HUES48 (cell line): ENCODE measurements around the gene GPR27.
A peak's percentile ranks its signal among the peaks of the same experiment; 100 is the strongest.

ENCODE experiments used
- H3K27ac ChIP-seq: one replicate; pipeline ENCODE4 v1.7.0; 2013; ENCODE audit warnings: low read depth, low read length, inconsistent platforms
- H3K27me3 ChIP-seq: 2 replicates; pipeline ENCODE4 v1.6.1; 2013; ENCODE audit warnings: mild to moderate bottlenecking, low read length; ENCODE audit not compliant: control insufficient read depth, insufficient read depth
- H3K36me3 ChIP-seq: 2 replicates; pipeline ENCODE4 v1.6.1; 2013; ENCODE audit warnings: low read length; ENCODE audit not compliant: control insufficient read depth, insufficient read depth
- H3K4me1 ChIP-seq: 2 replicates; pipeline ENCODE4 v1.6.1; 2013; ENCODE audit warnings: mild to moderate bottlenecking, low read length; ENCODE audit not compliant: control insufficient read depth, insufficient read depth
- H3K4me3 ChIP-seq: 2 replicates; pipeline ENCODE4 v1.5.1; 2013; ENCODE audit warnings: mild to moderate bottlenecking, low read depth, low read length
- H3K9ac ChIP-seq: 2 replicates; pipeline ENCODE4 v1.6.1; 2013; ENCODE audit warnings: mild to moderate bottlenecking, low read depth, low read length, moderate library complexity
- H3K9me3 ChIP-seq: 2 replicates; pipeline ENCODE4 v1.6.1; 2013; ENCODE audit warnings: low read length; ENCODE audit not compliant: control insufficient read depth, insufficient read depth

Gene GPR27

GRCh38 chr3:71753701-71754609 is at the start of gene GPR27:
TSS of gene GPR27 (plus strand) at chr3:71753855. CDS start at chr3:71754050, 195 bp downstream.
- Histone ChIP-seq H3K27ac (no peak within 1 kb of the TSS), H3K36me3 (no peaks in the 10 kb centered on the region), H3K4me3 (peak within 1 kb of the TSS; percentile 80), H3K9ac (peak within 1 kb of the TSS; percentile 67; the same call in 1 of the 2 replicates), H3K9me3 (no peaks in the 10 kb centered on the region), H3K27me3 (peaks cover 42% of the 10 kb centered on the region), H3K4me1 (peaks cover 26% of the 10 kb centered on the region)

GRCh38 chr3:71704915-71705314 is 48.7 kb upstream of the GPR27 start:
- peaks cover 10% of the 10 kb centered on the region; the same call in 1 of the 2 replicates for H3K36me3 ChIP-seq
- no peaks in the 10 kb centered on the region for H3K27me3 ChIP-seq
- H3K9ac ChIP-seq: no peak overlapping the region
- H3K9me3 ChIP-seq: no peaks in the 10 kb centered on the region
- H3K27ac ChIP-seq: no peak overlapping the region
- no peak overlapping the region for H3K4me3 ChIP-seq
- peaks cover 14% of the 10 kb centered on the region for H3K4me1 ChIP-seq

- Histone ChIP-seq H3K27me3 (no peaks in the 10 kb centered on the region), H3K9ac (no peak overlapping the region), H3K4me3 (no peak overlapping the region)
These were observed 48.0 kb upstream of the GPR27 start for GRCh38 chr3:71705681-71706080.

DNA sequence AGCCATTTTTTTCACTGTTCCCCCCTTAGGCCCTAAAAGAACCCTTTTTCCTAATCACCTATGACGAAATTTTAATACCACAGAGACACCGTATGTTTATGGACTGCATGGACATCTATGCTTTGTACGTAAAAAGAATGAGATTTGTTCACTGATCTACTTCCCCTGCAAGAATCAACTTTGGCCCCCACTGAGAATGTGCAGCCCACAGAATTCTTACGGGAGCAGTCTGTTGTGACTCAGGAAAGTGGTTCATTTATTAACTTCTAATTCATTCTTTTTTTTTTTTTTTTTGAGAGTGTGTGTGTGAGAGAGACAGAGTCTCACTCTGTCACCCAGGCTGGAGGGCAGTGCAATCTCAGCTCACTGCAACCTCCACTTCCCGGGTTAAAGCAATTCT is 46.1 kb upstream of the GPR27 start:
- Histone ChIP-seq H3K36me3 (peaks cover 10% of the 10 kb centered on the region), H3K9ac (no peak overlapping the region), H3K27me3 (no peaks in the 10 kb centered on the region), H3K27ac (no peak overlapping the region), H3K4me1 (peaks cover 14% of the 10 kb centered on the region), H3K4me3 (no peak overlapping the region), H3K9me3 (no peaks in the 10 kb centered on the region)

More at GRCh38 chr3:71705681-71706080, 48.0 kb upstream of the GPR27 start:
- H3K4me1 ChIP-seq: peaks cover 14% of the 10 kb centered on the region
- H3K36me3 ChIP-seq: peaks cover 13% of the 10 kb centered on the region
- H3K27ac ChIP-seq: no peak overlapping the region
- no peaks in the 10 kb centered on the region for H3K9me3 ChIP-seq

- Histone ChIP-seq H3K4me3 (no peak overlapping the region), H3K4me1 (peaks cover 10% of the 10 kb centered on the region), H3K27ac (no peak overlapping the region), H3K36me3 (peaks cover 10% of the 10 kb centered on the region), H3K27me3 (no peaks in the 10 kb centered on the region), H3K9me3 (no peaks in the 10 kb centered on the region), H3K9ac (no peak overlapping the region)
These were observed 45.1 kb upstream of the GPR27 start for GRCh38 chr3:71708476-71709105.

GRCh38 chr3:71709908-71710511 is 43.6 kb upstream of the GPR27 start:
- Histone ChIP-seq H3K36me3 (peaks cover 10% of the 10 kb centered on the region), H3K4me3 (no peak overlapping the region), H3K9ac (no peak overlapping the region), H3K4me1 (no peaks in the 10 kb centered on the region), H3K27ac (no peak overlapping the region), H3K9me3 (no peaks in the 10 kb centered on the region), H3K27me3 (no peaks in the 10 kb centered on the region)

- Histone ChIP-seq H3K36me3 (peaks cover 10% of the 10 kb centered on the region), H3K9ac (no peak overlapping the region), H3K4me1 (no peaks in the 10 kb centered on the region), H3K9me3 (no peaks in the 10 kb centered on the region), H3K27ac (no peak overlapping the region), H3K4me3 (no peak overlapping the region), H3K27me3 (no peaks in the 10 kb centered on the region)
These were observed 42.7 kb upstream of the GPR27 start for GRCh38 chr3:71710906-71711494.

DNA sequence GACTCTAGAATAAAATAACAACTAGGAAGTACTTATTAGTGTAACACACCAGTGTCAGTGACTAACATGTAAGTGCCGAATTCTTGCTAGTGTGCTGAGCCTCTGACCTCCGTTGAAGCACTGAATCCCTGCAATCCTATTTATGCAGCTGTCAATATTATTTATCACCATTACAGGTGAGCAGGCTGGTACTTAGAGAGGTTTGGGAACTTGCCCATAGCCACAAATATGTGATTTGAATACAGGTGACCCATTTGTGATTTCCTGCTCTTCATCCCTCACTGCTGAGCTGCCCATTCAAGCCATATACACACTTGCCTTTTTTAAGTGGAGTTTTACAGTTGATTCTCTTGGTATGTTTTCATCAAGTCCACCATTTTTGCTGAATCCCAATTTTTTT is 40.6 kb upstream of the GPR27 start:
- Histone ChIP-seq H3K4me3 (no peak overlapping the region), H3K4me1 (no peaks in the 10 kb centered on the region), H3K27me3 (no peaks in the 10 kb centered on the region), H3K9me3 (no peaks in the 10 kb centered on the region), H3K27ac (no peak overlapping the region), H3K9ac (no peak overlapping the region), H3K36me3 (peaks cover 8% of the 10 kb centered on the region)

DNA sequence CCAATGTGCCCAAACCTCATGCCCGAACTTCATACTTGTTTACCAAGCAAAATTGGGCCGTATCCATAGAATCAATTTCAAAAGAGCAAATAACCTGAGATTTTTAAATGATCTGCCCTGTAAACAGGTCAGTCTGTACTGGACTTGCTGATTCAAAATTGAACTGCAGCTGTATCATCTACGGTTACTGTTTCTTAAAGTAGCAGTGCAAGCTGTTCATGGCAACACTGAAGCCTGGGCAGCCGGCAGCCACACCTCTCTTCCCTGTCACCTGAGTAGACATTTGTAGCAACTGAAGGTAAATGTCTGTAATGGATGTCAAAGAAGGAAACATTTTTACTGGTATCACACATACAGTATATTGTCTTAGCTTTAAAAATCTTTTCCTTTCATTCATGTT is 39.1 kb upstream of the GPR27 start:
- no peaks in the 10 kb centered on the region for H3K4me1 ChIP-seq
- H3K9ac ChIP-seq: no peak overlapping the region
- H3K4me3 ChIP-seq: no peak overlapping the region
- peaks cover 6% of the 10 kb centered on the region; the same call in 1 of the 2 replicates for H3K36me3 ChIP-seq
- no peaks in the 10 kb centered on the region for H3K27me3 ChIP-seq
- H3K9me3 ChIP-seq: no peaks in the 10 kb centered on the region
- H3K27ac ChIP-seq: no peak overlapping the region

- no peak overlapping the region for H3K9ac ChIP-seq
- no peak overlapping the region for H3K27ac ChIP-seq
- no peaks in the 10 kb centered on the region for H3K4me1 ChIP-seq
- no peaks in the 10 kb centered on the region for H3K9me3 ChIP-seq
- H3K27me3 ChIP-seq: peaks cover 4% of the 10 kb centered on the region; the same call in 1 of the 2 replicates
- no peak overlapping the region for H3K4me3 ChIP-seq
- H3K36me3 ChIP-seq: no peaks in the 10 kb centered on the region
These were observed 35.6 kb upstream of the GPR27 start for GRCh38 chr3:71718072-71718471.
